HepG2 (cell line): ENCODE measurements around the gene AKAP1. TPM values are rescaled to one million over a fixed set of nuclear protein-coding genes. Genes with fewer than 3 reads are reported as not detected.
A peak's percentile ranks its signal among the peaks of the same experiment; 100 is the strongest.

ENCODE experiments used
- ATAC-seq: fragments of 200-7000 bp; cut with Tn5 transposase; 3 replicates; pipeline ENCODE4 v1.9.1; 2020; ENCODE audit warnings: mild to moderate bottlenecking, moderate library complexity
- BruUV-seq: library from RNA; stranded (reverse); fragments of 400-500 nt; replicated peaks from 2 replicates; lab custom pipeline; 2021; lab: Mats Ljungman, UMichigan
- CTCF ChIA-PET: fragments of 300-600 bp; formaldehyde crosslinking; extraction: SDS; loops from one replicate; lab custom pipeline; 2021; ENCODE audit warnings: low total read pairs, inconsistent platforms, low intra/inter-chr PET ratio; lab: Yijun Ruan, JAX
- POLR2A ChIA-PET: fragments of 350-600 bp; sonication (Branson Sonifier 250); formaldehyde crosslinking; loops from one replicate; lab custom pipeline; 2020; ENCODE audit warnings: antibody characterized with exemption, inconsistent platforms; lab: Yijun Ruan, JAX
- DNase-seq: peaks from one replicate; pipeline ENCODE4 v3.0.0-alpha.2; 2015; ENCODE audit warnings: low spot score
- FAIRE-seq: peaks from 3 replicates; lab custom pipeline; 2011; peaks lifted over from hg19 to GRCh38; lab: Jason Lieb, UNC
- H2AFZ ChIP-seq: one replicate; pipeline ENCODE4 v1.6.1; 2011; ENCODE audit warnings: low read length, inconsistent platforms
- H3K27ac ChIP-seq: fragments of 300-600 bp; 3 replicates; pipeline ENCODE4 v1.8.0; 2011; ENCODE audit warnings: mixed run types, mild to moderate bottlenecking, mixed read lengths, low read length, inconsistent platforms; ENCODE audit not compliant: insufficient read depth; ENCODE audit errors: extremely low read length
- H3K27me3 ChIP-seq, 2 experiments: fragments of 200-600 bp in 1 of 2; 2 replicates in 1 of 2; 3 replicates in 1 of 2; pipeline versions ENCODE4 v1.6.0 to v1.8.0; 2011; ENCODE audit warnings: low read length in 2 of 2, mild to moderate bottlenecking in 2 of 2, moderate library complexity in 2 of 2, inconsistent platforms in 1 of 2; ENCODE audit not compliant: insufficient read depth in 2 of 2, control insufficient read depth in 1 of 2
- H3K36me3 ChIP-seq, 2 experiments: fragments of 200-600 bp in 1 of 2; replicated peaks in 1 of 2; 2 replicates in 1 of 2; 3 replicates in 1 of 2; pipeline versions ENCODE4 v1.5.1 to v1.8.0; 2011; ENCODE audit warnings: low read length in 2 of 2, inconsistent platforms in 1 of 2; ENCODE audit not compliant: insufficient read depth in 2 of 2, control insufficient read depth in 1 of 2
- H3K4me1 ChIP-seq: 2 replicates; pipeline ENCODE4 v1.5.1; 2012; ENCODE audit warnings: low read length, inconsistent platforms; ENCODE audit not compliant: insufficient read depth
- H3K4me2 ChIP-seq: 2 replicates; pipeline ENCODE4 v1.6.0; 2011; ENCODE audit warnings: low read depth, low read length, inconsistent platforms
- H3K4me3 ChIP-seq, 3 experiments: fragments of 200-600 bp in 1 of 3; sonication (generic), shearing (Covaris generic) in 1 of 3; replicated peaks in 1 of 3; 2 replicates each; pipeline ENCODE4 v1.5.1; 2011 to 2016; ENCODE audit warnings: low read length in 3 of 3, inconsistent platforms in 2 of 3, low read depth in 2 of 3, mild to moderate bottlenecking in 2 of 3, control low read depth in 1 of 3, mixed read lengths in 1 of 3; ENCODE audit not compliant: insufficient read depth in 1 of 3
- H3K79me2 ChIP-seq: one replicate; pipeline ENCODE4 v1.6.1; 2011; ENCODE audit warnings: low read length, inconsistent platforms; ENCODE audit not compliant: insufficient read depth
- H3K9ac ChIP-seq: 2 replicates; pipeline ENCODE4 v1.6.0; 2011; ENCODE audit warnings: mild to moderate bottlenecking, low read depth, low read length, inconsistent platforms; ENCODE audit not compliant: insufficient read depth
- H3K9me3 ChIP-seq: 2 replicates; pipeline ENCODE4 v1.5.1; 2012; ENCODE audit warnings: mild to moderate bottlenecking, low read length
- H4K20me1 ChIP-seq: 2 replicates; pipeline ENCODE4 v1.6.0; 2011; ENCODE audit warnings: inconsistent platforms, mild to moderate bottlenecking, low read length, moderate library complexity; ENCODE audit not compliant: insufficient read depth
- KLF13 ChIP-seq: sonication (generic); formaldehyde crosslinking; IDR thresholded peaks from 2 replicates; pipeline ENCODE4 v1.4.0; 2020; ENCODE audit warnings: mild to moderate bottlenecking, missing genetic modification reagents
- ZNF607 ChIP-seq: sonication (generic); formaldehyde crosslinking; IDR thresholded peaks from 2 replicates; pipeline ENCODE4 v1.5.1; 2020; ENCODE audit warnings: missing genetic modification reagents, mild to moderate bottlenecking, borderline replicate concordance
- ZNF687 ChIP-seq: sonication (generic); formaldehyde crosslinking; IDR thresholded peaks from 2 replicates; pipeline ENCODE4 v1.5.1; 2020; ENCODE audit warnings: mild to moderate bottlenecking, missing genetic modification reagents, moderate library complexity
- ZNF768 ChIP-seq: sonication (generic); formaldehyde crosslinking; IDR thresholded peaks from 2 replicates; pipeline ENCODE4 v1.4.0; 2020; ENCODE audit warnings: missing genetic modification reagents
- WGBS: methylation state at CpG from one replicate; pipeline ENCODE4 v1.1.6; 2017; ENCODE audit warnings: low lambda C conversion rate; 5-methylcytosine and 5-hydroxymethylcytosine counted together
- in situ Hi-C: cut with HindIII; loops from 2 replicates; pipeline ENCODE4 v1.10.0; 2017; ENCODE audit warnings: low pct_unique_long_range_greater_than_20kb; ENCODE audit not compliant: extremely low pct_ligation_motif_present
- intact Hi-C: fragments of 100-400 bp; cut with micrococcal nuclease; formaldehyde crosslinking; loops from one replicate; pipeline ENCODE4 v1.10.0; 2022; ENCODE audit not compliant: unreplicated experiment
- polyA plus RNA-seq, 8 experiments: library from polyadenylated mRNA; depleted of rRNA in 3 of 8; stranded (reverse) in 7 of 8; unstranded in 1 of 8; fragments of >200 nt; fragmentation: Illumina TruSeq in 4 of 8; extraction: Trizol in 4 of 8; gene quantifications; 2 replicates each; pipeline versions ENCODE4 v1.2.1 to v1.2.3, GENCODE V29; 2011 to 2016; ENCODE audit warnings: low read depth in 4 of 8, missing spikeins in 1 of 8, mixed read lengths in 1 of 8; ENCODE audit not compliant: insufficient read depth in 1 of 8
- total RNA-seq, 5 experiments: library from RNA; depleted of rRNA; stranded (reverse); fragments of >200 nt; fragmentation: Illumina TruSeq; extraction: Trizol; gene quantifications; 2 replicates each; pipeline ENCODE4 v1.2.3, GENCODE V29; 2016; ENCODE audit warnings: low read depth in 1 of 5

The AKAP1 gene
- total and polyA plus RNA-seq, 2 of the 13 experiments (the other 11 are each of a cell fraction or from before 2014, with no cell fraction given): 101 to 131 TPM

- no peak overlapping the region for H3K9ac ChIP-seq
- H3K27ac ChIP-seq: no peak overlapping the region
- no TSS peak for BruUV-seq
- FAIRE-seq (no peak), ATAC-seq (no peak; the same call in 2 of the 3 replicates), DNase-seq (no peak)
- H2AFZ ChIP-seq: no peak overlapping the region
- TF ChIP-seq ZNF607 (no peak), ZNF768 (CRISPR knock-in tag) (peak; percentile 72; the same call in 1 of the 2 replicates)
- CTCF ChIA-PET: no interaction called here
- H3K9me3 ChIP-seq: no peaks in the 10 kb centered on the region
- no peak overlapping the region for H3K4me2 ChIP-seq
- no peaks in the 10 kb centered on the region; the same call in 1 of the 2 replicates for H4K20me1 ChIP-seq
- H3K4me3 ChIP-seq: no peak overlapping the region
- intact Hi-C loops: no loop called here
- 0 out of 5 replicates have a peak, but pooled peaks cover 0 to 3% of the 10 kb centered on the region in 2 experiments for H3K27me3 ChIP-seq
- no peaks in the 10 kb centered on the region for H3K79me2 ChIP-seq
- POLR2A ChIA-PET: no interaction called here
- H3K36me3 ChIP-seq: no peaks in the 10 kb centered on the region
- in situ Hi-C loops: loop anchor here (5.0 to 10.0 kb wide), 2 partner anchors 470 to 602 kb away; no protein-coding TSS in a partner anchor
- WGBS: 69% methylated on average over 13 of the region's 13 CpGs
- H3K4me1 ChIP-seq: peaks cover 21% of the 10 kb centered on the region
Observed at GRCh38 chr17:57135026-57135788, 50.2 kb downstream of the AKAP1 start.

- peak; percentile 33 for ATAC-seq
- no peaks in the 10 kb centered on the region for H3K9me3 ChIP-seq
- peak; percentile 28 for DNase-seq
- ChIA-PET CTCF (no interaction called here), POLR2A (no interaction called here)
- in situ Hi-C loops (loop anchor here (5.0 to 10.0 kb wide), 2 partner anchors 469 to 601 kb away; no protein-coding TSS in a partner anchor), intact Hi-C loops (no loop called here)
- peaks cover 16% of the 10 kb centered on the region for H3K4me1 ChIP-seq
- WGBS: 40% methylated on average over 21 of the region's 21 CpGs
- H3K4me2 ChIP-seq: no peak overlapping the region; the same call in 1 of the 2 replicates
- H3K36me3 ChIP-seq: no peaks in the 10 kb centered on the region
- no peak overlapping the region for H3K4me3 ChIP-seq
- peak; percentile 40 for FAIRE-seq
- BruUV-seq: no TSS peak
- H3K27me3 ChIP-seq: 0 out of 5 replicates have a peak, but pooled peaks cover 0 to 3% of the 10 kb centered on the region in 2 experiments
- H3K79me2 ChIP-seq: no peaks in the 10 kb centered on the region
- H3K9ac ChIP-seq: no peak overlapping the region
- H3K27ac ChIP-seq: no peak overlapping the region
- H4K20me1 ChIP-seq: no peaks in the 10 kb centered on the region; the same call in 1 of the 2 replicates
- TF ChIP-seq KLF13: no peak
- TF ChIP-seq ZNF687 (CRISPR knock-in tag): peak; percentile 32; the same call in 1 of the 2 replicates
- no peak overlapping the region for H2AFZ ChIP-seq
Observed at GRCh38 chr17:57135789-57136291, 50.8 kb downstream of the AKAP1 start.
